ENCODE measurements around the gene SRRM3. TPM values are rescaled to one million over a fixed set of nuclear protein-coding genes. Genes with fewer than 3 reads are reported as not detected.
"Not testable (repeated sequence)": the region's sequence is repeated elsewhere in the genome, so short reads cannot be mapped to it uniquely, and the experiment has no call there.

Gene SRRM3
- total RNA-seq, 1 experiment from 2014 or later: 0.40 TPM

DNA sequence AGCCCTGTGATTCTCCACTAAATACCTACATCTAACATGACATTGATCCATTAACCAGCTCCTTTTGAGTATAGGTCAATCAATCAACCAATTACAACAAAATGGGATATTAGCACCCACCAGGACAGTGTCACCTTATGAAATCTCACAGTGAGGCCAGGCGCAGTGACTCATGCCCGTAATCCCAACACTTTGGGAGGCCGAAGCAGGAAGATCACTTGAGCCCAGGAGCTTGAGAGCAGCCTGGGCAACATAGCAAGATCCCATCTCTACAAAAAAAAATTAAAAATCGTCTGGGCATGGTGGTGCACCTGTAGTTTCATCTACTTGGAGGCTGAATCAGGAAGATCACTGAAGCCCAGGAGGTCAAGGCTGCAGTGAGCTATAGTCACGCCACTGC is 28.5 kb downstream of the SRRM3 start:
- DNase-seq (ENCODE audit: low read depth): no peak

DNA sequence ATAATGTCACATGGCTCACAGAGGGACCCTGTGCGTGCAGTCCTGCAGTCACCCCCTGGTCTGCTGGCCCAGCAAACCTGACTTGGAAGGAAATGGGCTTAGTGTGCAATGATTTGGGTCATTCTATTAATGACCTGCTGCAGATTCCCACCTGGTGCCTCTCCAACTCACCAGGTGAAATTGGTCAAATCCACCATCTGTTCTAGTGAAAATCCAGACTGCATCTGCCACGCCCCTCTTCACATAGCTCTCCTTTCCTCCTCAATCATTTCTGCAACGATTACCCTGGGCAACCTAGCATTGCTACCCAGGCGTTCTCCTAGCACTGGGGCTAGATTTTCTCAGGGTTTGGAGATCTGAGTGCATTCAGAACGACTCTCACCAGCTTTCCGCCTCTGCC is 29.4 kb downstream of the SRRM3 start:
- no peak for DNase-seq (ENCODE audit: low read depth)

DNA sequence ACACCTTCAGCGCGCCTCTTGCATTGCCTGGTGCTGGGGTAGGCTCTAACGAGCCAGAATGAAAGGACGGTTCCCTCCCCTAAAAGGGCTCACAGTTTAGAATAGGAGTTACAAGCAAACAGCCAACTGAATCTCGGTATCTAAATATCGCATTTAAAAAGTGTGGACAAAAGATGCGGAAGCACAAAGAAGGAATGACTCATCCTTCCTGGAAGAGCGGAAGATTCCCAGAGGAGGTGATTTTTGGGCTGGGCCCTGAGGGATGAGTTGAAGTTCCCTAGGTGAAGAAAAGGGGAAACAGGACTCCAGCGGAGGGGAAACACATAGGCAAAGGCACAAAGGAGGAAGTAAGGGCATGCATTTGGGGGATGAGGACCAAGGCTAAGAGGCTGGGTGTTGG is 29.9 kb downstream of the SRRM3 start:
- DNase-seq (ENCODE audit: low read depth): no peak

DNA sequence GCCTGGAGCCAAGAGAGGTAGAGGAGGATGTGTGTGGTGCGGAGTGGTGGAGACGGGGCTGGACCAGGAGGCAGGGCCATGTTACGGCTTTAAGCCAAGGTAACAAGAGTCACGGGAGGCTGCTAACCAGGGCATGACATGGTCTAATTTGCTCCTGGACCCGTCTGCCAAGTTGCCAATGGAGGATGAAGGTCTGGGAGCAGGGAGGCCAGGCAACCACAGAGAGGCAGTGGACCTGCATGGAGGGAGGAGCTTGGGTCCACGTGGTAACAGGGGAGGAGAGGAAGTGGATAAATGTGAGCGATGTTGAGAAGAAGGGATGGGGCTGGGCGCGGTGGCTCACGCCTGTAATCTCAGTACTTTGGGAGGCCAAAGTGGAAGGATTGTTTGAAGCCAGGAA is 31.0 kb downstream of the SRRM3 start:
- DNase-seq (ENCODE audit: low read depth): no peak

DNA sequence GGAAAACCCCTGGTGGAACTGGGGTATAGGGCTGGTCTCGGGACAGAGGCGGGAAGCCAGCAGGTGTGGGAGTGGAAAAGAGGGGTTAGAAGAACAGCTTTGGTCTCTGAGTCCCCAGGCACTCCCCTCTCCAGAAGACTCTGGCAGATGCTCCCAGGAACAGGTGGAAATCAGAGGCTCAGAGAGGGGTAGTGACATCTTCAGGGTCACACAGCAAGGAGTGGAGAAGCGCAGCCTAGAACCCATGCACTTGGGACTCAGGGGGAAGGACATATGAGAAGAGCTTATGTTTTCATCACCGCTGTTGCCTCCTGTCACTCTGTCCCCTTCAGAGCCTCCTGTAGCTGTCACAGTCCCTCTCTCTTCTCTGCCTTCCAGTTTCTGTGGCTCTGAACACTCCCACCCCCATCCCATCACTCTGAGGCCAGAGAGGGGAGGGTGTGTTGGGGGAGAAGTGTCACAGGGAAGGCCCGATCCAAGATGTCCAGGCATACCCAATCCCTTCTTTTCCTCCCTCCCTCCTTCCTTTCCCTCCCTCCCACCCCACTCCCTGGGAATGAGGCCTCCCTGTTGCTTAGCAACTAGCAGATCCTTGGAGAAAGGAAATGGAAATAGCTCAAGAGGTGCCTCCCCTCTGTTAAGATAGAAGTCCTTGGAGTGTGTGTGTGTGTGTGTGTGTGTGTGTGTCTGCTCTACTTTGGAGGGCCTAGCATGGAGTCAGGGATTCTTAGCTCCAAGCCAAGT is 32.0 kb downstream of the SRRM3 start:
- DNase-seq (ENCODE audit: low read depth): no peak

DNA sequence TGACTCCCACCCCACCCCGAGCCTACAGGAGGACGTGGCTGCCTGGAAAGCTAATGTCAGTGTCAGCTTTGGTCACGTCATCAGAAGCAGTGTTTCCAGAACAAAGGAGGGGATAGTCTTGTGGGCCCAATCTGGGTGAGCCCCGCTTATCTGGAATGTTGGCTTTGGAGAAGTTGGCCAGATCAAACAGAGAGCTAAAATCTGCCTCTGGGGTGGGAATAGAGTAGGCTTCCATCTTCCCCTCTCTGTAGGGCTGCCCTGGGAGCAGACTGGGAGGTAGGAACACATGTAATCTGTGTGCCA is 32.5 kb downstream of the SRRM3 start:
- no peak for DNase-seq (ENCODE audit: low read depth)

DNA sequence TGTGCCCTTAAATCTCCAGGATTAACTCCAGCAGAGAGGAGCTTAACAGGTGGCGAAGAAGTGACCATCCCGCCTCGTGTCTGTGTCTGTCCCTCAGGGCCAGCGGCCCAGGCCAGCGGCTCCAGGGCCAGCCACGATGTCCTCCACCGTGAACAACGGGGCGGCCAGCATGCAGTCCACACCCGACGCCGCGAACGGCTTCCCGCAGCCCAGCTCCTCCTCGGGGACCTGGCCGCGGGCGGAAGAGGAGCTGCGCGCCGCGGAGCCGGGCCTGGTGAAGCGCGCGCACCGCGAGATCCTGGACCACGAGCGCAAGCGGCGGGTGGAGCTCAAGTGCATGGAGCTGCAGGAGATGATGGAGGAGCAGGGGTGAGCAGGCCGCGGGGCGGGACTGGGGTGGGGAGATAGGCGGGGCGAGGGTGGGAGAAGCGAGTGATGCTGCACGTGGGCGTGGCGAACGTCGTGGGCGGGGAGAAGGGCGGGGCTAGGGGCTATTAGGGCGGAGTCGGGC is 33.3 kb downstream of the SRRM3 start:
- peak; percentile 76 for DNase-seq (ENCODE audit: low read depth)

DNA sequence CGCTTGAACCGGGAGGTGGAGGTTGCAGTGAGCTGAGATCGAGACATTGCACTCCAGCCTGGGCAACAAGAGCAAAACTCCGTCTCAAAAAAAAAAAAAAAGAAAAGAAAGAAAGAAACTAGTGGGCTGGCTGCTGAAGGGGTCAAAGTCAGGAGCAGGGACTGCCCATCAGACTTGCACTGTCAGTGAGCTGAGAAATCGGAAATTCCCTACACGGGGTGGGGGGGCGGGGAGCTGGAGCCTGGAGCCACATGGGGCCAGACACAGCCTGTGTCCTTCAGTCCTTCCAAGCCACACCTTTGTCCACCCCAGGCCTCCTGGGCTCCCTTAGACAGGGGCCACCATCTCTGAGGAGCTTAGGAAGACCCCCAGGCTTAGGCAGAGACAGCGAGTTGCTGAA is 34.5 kb downstream of the SRRM3 start:
- DNase-seq (ENCODE audit: low read depth): no peak

DNA sequence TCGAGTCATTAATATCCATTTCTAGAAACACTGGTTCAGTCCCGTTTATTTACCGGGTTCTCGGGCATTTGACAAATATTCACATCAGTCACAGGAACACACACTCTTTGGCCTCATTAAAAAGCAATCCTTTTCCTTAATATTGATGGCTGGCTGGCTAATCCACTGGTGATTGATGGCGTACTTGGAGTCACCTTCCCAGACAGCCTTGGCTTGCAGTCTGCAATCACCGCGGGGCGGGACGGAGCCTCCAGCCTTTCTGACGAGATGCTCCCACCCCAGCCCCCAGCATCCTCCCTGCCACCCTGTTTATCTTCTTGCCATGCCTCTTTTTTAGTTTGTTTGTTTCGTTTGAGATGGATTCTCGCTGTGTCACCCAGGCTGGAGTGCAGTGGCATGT is 36.6 kb downstream of the SRRM3 start:
- DNase-seq (ENCODE audit: low read depth): no peak

DNA sequence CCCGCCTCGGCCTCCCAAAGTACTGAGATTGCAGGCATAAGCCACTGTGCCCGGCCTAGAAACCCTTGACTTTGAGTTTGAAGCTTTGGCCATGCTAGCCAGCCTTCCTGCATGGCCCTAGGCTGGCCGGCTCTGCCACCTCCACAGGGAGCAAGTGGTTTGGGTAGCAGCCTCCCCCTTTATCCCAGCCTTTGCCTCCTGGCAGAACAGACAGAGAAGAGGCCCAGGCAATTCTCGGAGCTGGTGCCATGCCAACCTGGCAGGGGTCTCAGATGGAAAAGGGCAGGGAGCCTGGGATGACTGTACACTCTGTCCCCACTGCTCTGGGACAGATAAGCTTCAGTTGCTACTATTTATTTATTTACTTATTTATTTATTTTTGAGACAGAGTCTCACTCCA is 39.4 kb downstream of the SRRM3 start:
- DNase-seq (ENCODE audit: low read depth): no peak

DNA sequence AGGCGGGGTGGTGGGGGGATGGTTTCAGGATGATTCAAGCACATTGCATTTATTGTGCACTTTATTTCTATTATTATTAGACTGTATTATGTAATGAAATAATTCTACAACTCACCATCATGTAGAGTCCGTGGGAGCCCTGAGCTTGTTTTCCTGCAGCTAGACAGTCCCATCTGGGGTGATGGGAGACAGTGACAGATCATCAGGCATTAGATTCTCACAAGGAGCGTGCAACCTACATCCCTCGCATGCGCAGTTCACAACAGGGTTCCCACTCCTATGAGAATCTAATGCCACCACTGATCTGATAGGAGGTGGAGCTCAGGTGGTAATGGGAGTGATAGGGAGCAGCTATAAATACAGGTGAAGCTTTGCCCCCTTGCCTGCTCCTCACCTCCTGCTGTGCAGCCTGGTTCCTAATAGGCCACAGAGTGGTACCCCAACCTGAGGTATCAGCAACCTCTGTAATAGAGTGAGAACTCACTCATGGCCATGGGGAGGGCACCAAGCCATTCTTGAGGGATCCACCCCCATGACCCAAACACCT is 40.9 kb downstream of the SRRM3 start:
- DNase-seq (ENCODE audit: low read depth): not testable (repeated sequence)

DNA sequence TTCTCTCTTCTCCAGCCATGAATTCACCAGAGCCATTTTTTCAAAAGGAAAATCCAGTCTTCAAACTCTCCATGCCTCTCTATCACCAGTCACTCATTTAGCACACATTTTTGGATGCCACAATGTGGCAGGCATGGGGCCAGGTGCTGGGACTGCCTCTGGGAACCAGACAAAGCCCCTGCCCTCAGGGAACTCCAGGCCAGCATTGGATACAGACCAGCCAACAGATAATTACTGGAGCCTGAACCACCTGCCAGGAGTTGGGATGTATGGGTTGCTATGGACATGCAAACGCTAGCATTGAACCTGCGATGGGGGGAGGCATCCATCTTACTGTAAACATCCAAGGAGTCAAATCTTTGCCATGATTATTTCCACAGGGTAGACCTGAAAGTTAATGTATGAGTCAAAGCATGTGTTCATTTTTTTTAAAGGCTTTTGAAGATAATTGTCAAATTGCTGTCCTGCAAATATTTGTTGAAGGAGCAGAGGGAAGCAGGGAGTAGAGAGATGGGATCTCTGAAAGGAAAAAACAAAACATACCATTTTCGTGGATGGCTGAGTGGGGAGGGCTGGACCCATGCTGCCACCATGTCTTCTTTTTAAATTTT is 43.2 kb downstream of the SRRM3 start:
- no peak for DNase-seq (ENCODE audit: low read depth)

DNA sequence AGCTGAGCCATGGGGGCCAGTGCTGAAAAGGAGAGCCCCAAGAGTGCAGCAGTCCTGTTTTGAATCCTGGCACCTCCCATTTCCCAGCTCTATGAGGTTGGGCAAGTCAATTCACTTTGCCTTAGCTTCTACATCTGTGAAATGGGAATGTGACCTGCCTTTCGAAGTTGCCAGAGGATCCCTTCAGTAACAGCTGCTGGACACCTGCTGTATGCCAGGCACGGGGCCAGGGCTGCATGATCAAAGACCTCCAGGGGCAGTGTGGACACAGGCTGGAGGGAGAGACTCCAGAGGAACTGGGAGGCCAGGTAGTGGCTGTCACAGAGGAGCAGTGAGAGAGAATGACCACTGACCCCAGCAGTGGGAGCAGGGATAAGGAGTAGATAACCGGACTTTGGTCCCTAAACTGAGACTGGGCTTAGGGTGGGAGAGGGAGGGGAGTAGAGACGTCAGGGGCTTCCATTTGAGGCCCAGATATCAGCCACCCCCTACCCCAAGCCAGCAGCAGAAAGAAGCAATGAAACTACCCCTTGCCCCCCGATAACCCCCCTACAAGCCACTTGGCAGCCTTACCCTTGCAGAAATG is 45.2 kb downstream of the SRRM3 start:
- DNase-seq (ENCODE audit: low read depth): peak; percentile 36

DNA sequence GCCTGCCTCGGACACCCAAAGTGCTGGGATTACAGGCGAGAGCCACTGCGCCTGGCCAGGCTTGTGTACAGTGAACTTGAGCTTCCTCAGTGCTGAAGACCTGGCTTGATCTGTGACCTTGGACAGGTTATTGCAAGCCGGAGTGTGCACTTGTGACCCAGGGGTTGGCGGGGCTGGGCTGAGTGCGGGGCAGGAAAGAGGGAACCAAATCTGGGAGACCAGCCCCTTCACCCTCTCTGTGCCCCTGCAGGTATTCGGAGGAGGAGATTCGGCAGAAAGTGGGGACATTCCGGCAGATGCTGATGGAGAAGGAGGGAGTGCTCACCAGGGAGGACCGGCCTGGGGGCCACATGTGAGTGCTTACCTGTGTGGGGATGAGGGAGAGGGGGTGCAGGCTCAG is 46.2 kb downstream of the SRRM3 start:
- DNase-seq (ENCODE audit: low read depth): no peak

DNA sequence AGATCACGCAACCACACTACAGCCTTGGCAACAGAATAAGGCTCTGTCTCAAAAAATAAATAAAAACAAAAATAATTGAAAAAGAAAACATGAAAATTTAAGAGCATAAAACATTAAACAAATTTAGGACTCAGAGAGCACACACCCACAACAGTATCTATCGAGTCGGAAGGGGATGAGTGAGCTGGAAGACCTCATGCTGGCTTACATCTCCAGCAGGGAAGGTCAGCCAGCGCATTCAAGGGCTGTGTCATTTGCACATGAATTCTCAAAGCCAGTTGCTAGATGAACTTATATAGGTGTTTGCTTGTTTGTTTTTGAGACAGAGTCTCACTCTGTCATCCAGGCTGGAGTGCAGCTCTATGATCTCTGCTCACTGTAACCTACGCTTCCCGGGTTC is 50.3 kb downstream of the SRRM3 start:
- no peak for DNase-seq (ENCODE audit: low read depth)

DNA sequence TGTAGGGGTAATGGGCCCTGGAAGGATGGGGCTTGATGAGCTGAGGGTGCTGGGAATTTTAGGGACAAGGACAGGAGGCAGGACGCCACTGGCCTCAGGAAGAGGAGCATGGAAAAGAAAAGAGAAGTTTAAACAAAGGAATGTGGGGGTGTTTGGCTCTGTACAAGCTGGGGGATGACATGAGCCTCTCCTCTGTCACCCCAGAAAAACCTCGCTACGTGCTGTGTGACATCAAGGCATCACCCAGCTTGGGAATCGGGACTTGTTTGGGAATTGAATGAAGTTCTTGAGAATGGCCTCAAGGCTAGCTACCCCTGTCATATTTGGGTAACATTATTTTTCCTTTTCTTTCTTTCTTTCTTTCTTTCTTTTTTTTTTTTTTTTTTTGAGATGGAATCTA is 53.1 kb downstream of the SRRM3 start:
- DNase-seq (ENCODE audit: low read depth): no peak

DNA sequence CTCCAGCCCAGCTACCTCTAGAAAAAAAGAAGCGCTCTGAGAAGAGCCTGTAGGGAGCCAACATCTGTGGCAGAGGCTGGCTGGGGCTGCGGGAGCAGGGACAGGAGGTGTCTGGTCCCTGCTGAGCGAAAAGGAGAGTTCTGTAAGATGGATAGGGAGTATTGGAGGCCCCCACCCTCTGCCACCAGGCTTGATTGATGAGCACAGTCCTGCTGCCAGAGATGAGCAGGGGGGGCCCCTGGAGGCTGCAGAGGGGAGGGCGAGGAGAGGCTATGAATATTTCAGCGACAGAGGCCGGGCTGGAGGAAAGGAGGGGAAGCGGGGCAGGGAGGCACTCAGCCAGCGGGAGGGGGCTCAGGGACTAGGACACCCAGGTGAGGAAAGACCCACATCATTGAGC is 56.3 kb downstream of the SRRM3 start:
- peak; percentile 17 for DNase-seq (ENCODE audit: low read depth)

DNA sequence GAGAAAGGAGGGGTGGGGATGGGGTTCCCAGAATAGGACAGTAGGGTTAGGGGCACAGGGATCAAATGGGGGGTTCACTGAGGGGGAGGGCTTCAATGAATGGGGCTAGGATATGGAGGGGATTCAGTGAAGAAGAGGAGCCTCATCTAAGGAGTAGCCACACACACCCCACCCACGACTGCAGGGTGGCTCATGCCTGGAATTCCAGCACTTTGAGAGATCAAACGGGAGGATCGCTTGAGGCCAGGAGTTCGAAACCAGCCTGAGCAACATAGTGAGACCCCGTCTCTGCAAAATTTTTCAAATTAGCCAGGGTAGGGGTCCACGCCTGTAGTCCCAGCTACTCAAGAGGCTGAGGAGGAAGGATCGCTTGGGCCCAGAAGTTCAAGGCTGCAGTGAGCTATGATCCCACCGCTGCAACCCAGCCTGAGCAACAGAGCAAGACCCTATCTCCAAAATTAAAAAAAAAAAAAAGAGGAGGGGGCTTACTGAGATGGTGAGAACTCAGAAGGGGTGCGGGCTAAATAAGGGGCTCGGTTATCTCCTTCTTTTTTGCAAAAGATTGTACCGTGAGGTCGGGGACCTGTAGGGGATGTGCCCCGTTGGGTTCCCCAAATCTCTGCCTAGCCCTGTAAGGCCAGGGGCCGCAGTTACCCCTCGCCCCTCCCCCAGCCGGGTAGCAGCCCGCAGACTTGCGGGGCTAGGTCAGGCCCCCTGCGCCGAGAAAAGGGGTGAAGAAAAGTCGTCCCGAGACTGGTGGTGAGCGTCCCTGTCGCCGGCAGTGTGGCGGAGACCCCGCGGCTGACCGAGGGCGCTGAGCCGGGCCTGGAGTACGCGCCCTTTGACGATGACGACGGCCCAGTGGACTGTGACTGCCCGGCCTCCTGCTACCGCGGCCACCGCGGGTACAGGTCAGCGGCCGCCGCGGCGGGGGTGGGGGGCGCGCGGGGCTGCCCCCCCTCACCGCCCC is 57.7 kb downstream of the SRRM3 start:
- no peak for DNase-seq (ENCODE audit: low read depth)

DNA sequence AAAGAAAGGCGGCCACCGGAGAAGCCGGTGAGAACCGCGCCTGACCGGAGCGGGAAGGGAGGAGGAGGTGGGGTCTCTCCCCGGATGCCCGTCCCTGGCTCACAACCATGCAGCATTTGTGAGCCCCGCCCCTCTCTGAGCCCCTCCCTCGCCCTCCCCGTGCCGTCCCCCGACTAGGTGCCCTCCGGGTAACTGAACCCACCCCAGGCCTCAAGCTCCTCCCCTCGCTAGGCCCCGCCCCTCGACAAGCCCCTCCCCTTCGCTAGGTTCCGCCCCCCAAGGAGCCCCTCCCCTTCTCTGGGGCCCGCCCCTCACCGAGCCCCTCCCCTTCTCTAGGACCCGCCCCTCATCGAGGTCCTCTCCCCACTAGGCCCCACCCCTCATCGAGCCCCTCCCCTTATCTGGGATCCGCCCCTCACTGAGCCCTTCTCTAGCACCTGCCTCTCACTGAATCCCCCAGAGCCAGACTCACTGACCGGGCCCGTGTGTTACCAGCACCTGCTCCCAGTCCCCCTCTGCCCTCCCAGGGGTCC is 58.5 kb downstream of the SRRM3 start:
- DNase-seq (ENCODE audit: low read depth): peak; percentile 26

DNA sequence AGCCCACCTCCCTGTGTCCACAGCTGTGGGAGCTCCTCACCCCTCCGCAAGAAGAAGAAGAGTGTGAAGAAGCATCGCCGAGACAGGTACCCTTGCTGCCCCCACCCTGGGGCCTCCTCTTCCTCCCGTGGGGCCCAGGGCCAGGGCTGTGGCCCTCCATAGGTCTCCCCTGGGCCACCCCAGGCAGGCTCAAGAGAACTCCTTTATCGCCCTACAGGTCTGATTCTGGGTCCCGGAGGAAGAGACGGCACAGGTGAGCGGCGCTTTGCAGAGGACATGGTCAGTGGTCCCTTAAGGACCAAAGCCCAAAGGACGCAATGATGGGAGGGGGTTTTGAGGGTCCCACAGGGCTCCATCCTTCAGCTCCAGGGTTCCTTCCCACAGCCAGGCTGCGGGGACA is 59.6 kb downstream of the SRRM3 start:
- DNase-seq (ENCODE audit: low read depth): no peak

DNA sequence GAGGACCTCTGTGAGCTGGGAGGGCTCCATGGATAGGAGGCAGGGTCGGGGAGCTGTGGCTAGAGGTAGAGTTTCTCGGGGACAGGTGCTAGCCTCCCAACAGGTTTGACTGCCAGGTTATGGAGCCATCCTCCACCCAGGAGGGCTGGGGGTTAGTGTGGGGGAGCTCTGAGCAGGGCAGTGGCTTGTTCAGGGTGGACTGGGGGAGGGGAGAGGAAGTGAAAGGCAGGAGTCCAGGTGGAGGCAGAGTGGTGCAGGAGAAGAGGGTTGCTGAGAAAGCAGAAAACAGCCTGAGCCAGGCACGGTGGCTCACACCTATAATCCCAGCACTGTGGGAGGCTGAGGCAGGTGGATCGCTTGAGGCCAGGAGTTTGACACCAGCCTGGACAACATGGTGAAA is 60.2 kb downstream of the SRRM3 start:
- no peak for DNase-seq (ENCODE audit: low read depth)
